Body of pancreas (tissue), 4 donors: ENCODE results near the gene CLCN5.

Experiments used
- CTCF ChIP-seq, 7 experiments: fragments of 450-650 bp in 4 of 7; fragments of 200-600 bp in 3 of 7; sonication (generic) in 3 of 7; IDR thresholded peaks; one replicate each; pipeline ENCODE4 v1.5.1; 2016 to 2019; ENCODE audit warnings: antibody characterized with exemption in 7 of 7
- POLR2A ChIP-seq, 3 donors: fragments of 450-650 bp; IDR thresholded peaks; one replicate each; pipeline ENCODE4 v1.6.1; 2016; ENCODE audit warnings: antibody characterized with exemption in 3 of 3, mild to moderate bottlenecking in 2 of 3

- TF ChIP-seq CTCF (IDR thresholded peaks at IDR 0.05) (no peak), POLR2A (IDR thresholded peaks at IDR 0.05) (no peak)
Observed at GRCh38 chrX:49972328-49972860, 50.0 kb downstream of the CLCN5 start.
